Liver (tissue), 9 donors: ENCODE results near the gene CD63. TPM values are rescaled to one million over a fixed set of nuclear protein-coding genes. Genes with fewer than 3 reads are reported as not detected.

Experiments
- DNase-seq: peaks from one replicate; pipeline ENCODE4 v3.0.0-alpha.2; 2017; ENCODE audit warnings: low spot score
- H3K27ac ChIP-seq, 2 donors: one replicate each; pipeline ENCODE4 v1.7.0; 2013; ENCODE audit warnings: inconsistent platforms in 2 of 2, low read length in 2 of 2, control low read depth in 1 of 2, low read depth in 1 of 2, mild to moderate bottlenecking in 1 of 2
- H3K27me3 ChIP-seq, 4 donors: one replicate each; pipeline versions ENCODE4 v1.6.1 to v1.7.0; 2013; ENCODE audit warnings: low read length in 3 of 4, inconsistent platforms in 1 of 4, mild to moderate bottlenecking in 1 of 4, moderate library complexity in 1 of 4; ENCODE audit not compliant: control insufficient read depth in 4 of 4, insufficient read depth in 4 of 4
- H3K36me3 ChIP-seq, 4 donors: one replicate each; pipeline versions ENCODE4 v1.6.1 to v1.7.0; 2013; ENCODE audit warnings: low read length in 3 of 4, mild to moderate bottlenecking in 3 of 4, low read depth in 1 of 4, moderate library complexity in 1 of 4; ENCODE audit not compliant: control insufficient read depth in 4 of 4, insufficient read depth in 3 of 4
- H3K4me1 ChIP-seq, 4 donors: one replicate each; pipeline versions ENCODE4 v1.6.1 to v1.7.0; 2013; ENCODE audit warnings: low read length in 3 of 4, mild to moderate bottlenecking in 3 of 4, moderate library complexity in 1 of 4; ENCODE audit not compliant: control insufficient read depth in 4 of 4, insufficient read depth in 4 of 4
- H3K4me3 ChIP-seq, 3 donors: one replicate each; pipeline versions ENCODE4 v1.6.1 to v1.7.0; 2013; ENCODE audit warnings: low read length in 3 of 3, control low read depth in 1 of 3, low read depth in 1 of 3, mild to moderate bottlenecking in 1 of 3
- H3K9ac ChIP-seq, 2 donors: one replicate each; pipeline ENCODE4 v1.7.0; 2013; ENCODE audit warnings: low read length in 2 of 2, mild to moderate bottlenecking in 2 of 2, moderate library complexity in 2 of 2, control low read depth in 1 of 2, low read depth in 1 of 2
- H3K9me3 ChIP-seq, 4 donors: one replicate each; pipeline versions ENCODE4 v1.6.1 to v1.7.0; 2013; ENCODE audit warnings: low read length in 3 of 4; ENCODE audit not compliant: control insufficient read depth in 4 of 4
- ATF3 ChIP-seq: IDR thresholded peaks from 2 replicates; pipeline ENCODE4 v1.6.1; 2016; ENCODE audit warnings: antibody characterized with exemption
- CTCF ChIP-seq: fragments of 150-350 bp; IDR thresholded peaks from 2 replicates; pipeline ENCODE4 v1.5.1; 2017; ENCODE audit warnings: improper control_type of control experiment, low read depth, low read length; ENCODE audit not compliant: missing input control
- EGR1 ChIP-seq, 2 donors: IDR thresholded peaks; 2 replicates each; pipeline ENCODE4 v1.6.1; 2016 to 2018; ENCODE audit warnings: antibody characterized with exemption in 2 of 2, low read depth in 2 of 2
- FOXA1 ChIP-seq: IDR thresholded peaks from 2 replicates; pipeline ENCODE4 v1.6.1; 2016; ENCODE audit warnings: antibody characterized with exemption
- FOXA2 ChIP-seq: IDR thresholded peaks from 2 replicates; pipeline ENCODE4 v1.6.1; 2016; ENCODE audit warnings: antibody characterized with exemption
- GABPA ChIP-seq, 2 donors: IDR thresholded peaks in 1 of 2; conservative IDR thresholded peaks in 1 of 2; 2 replicates each; pipeline ENCODE4 v1.6.1; 2016; ENCODE audit warnings: antibody characterized with exemption in 2 of 2, mild to moderate bottlenecking in 1 of 2, moderate library complexity in 1 of 2
- HNF4A ChIP-seq, 2 donors: conservative IDR thresholded peaks; 2 replicates each; pipeline ENCODE4 v1.6.1; 2016; ENCODE audit warnings: antibody characterized with exemption in 2 of 2, mild to moderate bottlenecking in 2 of 2
- HNF4G ChIP-seq: IDR thresholded peaks from 2 replicates; pipeline ENCODE4 v1.6.1; 2016; ENCODE audit warnings: antibody characterized with exemption
- JUND ChIP-seq, 2 donors: IDR thresholded peaks; 2 replicates each; pipeline ENCODE4 v1.6.1; 2016; ENCODE audit warnings: antibody characterized with exemption in 2 of 2
- MAX ChIP-seq: IDR thresholded peaks from 2 replicates; pipeline ENCODE4 v1.6.1; 2016; ENCODE audit warnings: antibody characterized with exemption
- NR2F2 ChIP-seq: IDR thresholded peaks from 2 replicates; pipeline ENCODE4 v1.6.1; 2016; ENCODE audit warnings: antibody characterized with exemption
- RAD21 ChIP-seq, 2 donors: IDR thresholded peaks; 2 replicates each; pipeline ENCODE4 v1.6.1; 2016; ENCODE audit warnings: antibody characterized with exemption in 2 of 2, mild to moderate bottlenecking in 2 of 2
- REST ChIP-seq: IDR thresholded peaks from 2 replicates; pipeline ENCODE4 v1.6.1; 2016; ENCODE audit warnings: antibody characterized with exemption, mild to moderate bottlenecking
- SP1 ChIP-seq: IDR thresholded peaks from 2 replicates; pipeline ENCODE4 v1.6.1; 2018; ENCODE audit warnings: antibody characterized with exemption, mild to moderate bottlenecking
- TAF1 ChIP-seq: conservative IDR thresholded peaks from 2 replicates; pipeline ENCODE4 v1.6.1; 2016; ENCODE audit warnings: antibody characterized with exemption, mild to moderate bottlenecking
- YY1 ChIP-seq: IDR thresholded peaks from 2 replicates; pipeline ENCODE4 v1.6.1; 2016; ENCODE audit warnings: antibody characterized with exemption, mild to moderate bottlenecking
- ZBTB33 ChIP-seq: IDR thresholded peaks from 2 replicates; pipeline ENCODE4 v1.6.1; 2016; ENCODE audit warnings: antibody characterized with exemption
- WGBS: extraction: QIAGEN DNeasy Blood & Tissue Kit; methylation state at CpG from one replicate; pipeline ENCODE4 v1.1.7; 2013; 5-methylcytosine and 5-hydroxymethylcytosine counted together
- polyA plus RNA-seq, 2 donors: library from polyadenylated mRNA; stranded (reverse) in 1 of 2; unstranded in 1 of 2; fragments of 200-250 nt in 1 of 2; fragments of >200 nt in 1 of 2; fragmentation: Nextera tagmentation in 1 of 2; extraction: Ambion mirVana in 1 of 2; gene quantifications; one replicate each; pipeline versions ENCODE4 v1.2.1 to v1.2.3, GENCODE V29; 2013 to 2015
- total RNA-seq, 2 donors: library from RNA; depleted of rRNA; stranded (reverse); fragments of >200 nt; gene quantifications; one replicate each; pipeline ENCODE4 v1.2.3, GENCODE V29; 2014
- donor health status: healthy.
- donor health status: healthy.
- donor health status: healthy.
- donor health status: healthy.
- donor health status: healthy.

Gene CD63
- total and polyA plus RNA-seq, 4 donors: 185 to 373 (median 338) TPM

GRCh38 chr12:55748230-55748993, 19.6 kb upstream of the CD63 start:
- 92% methylated on average over 18 of the region's 18 CpGs for WGBS
- peaks cover 0 to 7% (median 5%) of the 10 kb centered on the region in 4 donors for H3K4me1 ChIP-seq
- TF ChIP-seq EGR1 (IDR thresholded peaks at IDR 0.05; ENCODE audit: low read depth in 2 of 2): no peak
- TF ChIP-seq CTCF: no peak
- TF ChIP-seq FOXA1: no peak
- TF ChIP-seq ATF3: no peak
- TF ChIP-seq JUND (IDR thresholded peaks at IDR 0.05): no peak
- no peak for TF ChIP-seq YY1
- no peak for TF ChIP-seq GABPA (IDR thresholded peaks at IDR 0.05 in 1 of 2, conservative IDR thresholded peaks at IDR 0.05 in 1 of 2)
- no peak for TF ChIP-seq RAD21 (IDR thresholded peaks at IDR 0.05)
- TF ChIP-seq FOXA2: no peak
- no peak for TF ChIP-seq TAF1
- no peak for TF ChIP-seq SP1
- no peak for TF ChIP-seq HNF4G
- TF ChIP-seq REST: no peak

GRCh38 chr12:55746913-55747231, 18.1 kb upstream of the CD63 start:
- Histone ChIP-seq H3K27me3 (peaks cover 0 to 3% (median 0%) of the 10 kb centered on the region in 4 donors), H3K27ac (no peak overlapping the region), H3K9me3 (no peaks in the 10 kb centered on the region), H3K4me1 (peaks cover 0 to 9% (median 5%) of the 10 kb centered on the region in 4 donors), H3K9ac (no peak overlapping the region), H3K36me3 (peaks cover 0 to 10% (median 4%) of the 10 kb centered on the region in 4 donors), H3K4me3 (no peak overlapping the region)
- DNase-seq: no peak
- TF ChIP-seq CTCF: no peak
- TF ChIP-seq NR2F2: no peak
- no peak for TF ChIP-seq MAX
- no peak for TF ChIP-seq YY1
- no peak for TF ChIP-seq RAD21 (IDR thresholded peaks at IDR 0.05)
- TF ChIP-seq REST: no peak
- TF ChIP-seq HNF4A (conservative IDR thresholded peaks at IDR 0.05): no peak
- no peak for TF ChIP-seq ZBTB33
- no peak for TF ChIP-seq JUND (IDR thresholded peaks at IDR 0.05)
- TF ChIP-seq EGR1 (IDR thresholded peaks at IDR 0.05; ENCODE audit: low read depth in 2 of 2): no peak
- no peak for TF ChIP-seq SP1
- TF ChIP-seq ATF3: no peak

More at GRCh38 chr12:55748230-55748993, 19.6 kb upstream of the CD63 start:
- H3K4me3 ChIP-seq: no peak overlapping the region
- H3K9ac ChIP-seq: no peak overlapping the region
- H3K9me3 ChIP-seq: no peaks in the 10 kb centered on the region
- H3K36me3 ChIP-seq: peaks cover 0 to 18% (median 12%) of the 10 kb centered on the region in 4 donors
- no peak overlapping the region for H3K27ac ChIP-seq
- no peak for DNase-seq
- H3K27me3 ChIP-seq: no peaks in the 10 kb centered on the region
